Amniotic stem cell (primary cell): ENCODE measurements around the gene FUT6.

Experiments used
- DNase-seq: peaks from one replicate; lab custom pipeline; 2025; lab: John Stamatoyannopoulos, UW

FUT6 gene

GRCh38 chr19:5827891-5828660 is 11.4 kb downstream of the FUT6 start:
- no peak for DNase-seq

- DNase-seq, result no peak
Observed at GRCh38 chr19:5827342-5827890, 12.1 kb downstream of the FUT6 start.

- no peak for DNase-seq
Observed at GRCh38 chr19:5826531-5827341, 12.8 kb downstream of the FUT6 start.

GRCh38 chr19:5825178-5825577 is 14.3 kb downstream of the FUT6 start:
- no peak for DNase-seq

GRCh38 chr19:5824751-5825150 is 14.8 kb downstream of the FUT6 start:
- no peak for DNase-seq

GRCh38 chr19:5823579-5824281 is 15.8 kb downstream of the FUT6 start:
- no peak for DNase-seq

- DNase-seq, result no peak
Observed at GRCh38 chr19:5822181-5822844, 17.2 kb downstream of the FUT6 start.

- no peak for DNase-seq
Observed at GRCh38 chr19:5821521-5822180, 17.9 kb downstream of the FUT6 start.

GRCh38 chr19:5820785-5821184 is 18.7 kb downstream of the FUT6 start:
- no peak for DNase-seq

GRCh38 chr19:5818594-5818993 is 20.9 kb downstream of the FUT6 start:
- no peak for DNase-seq

GRCh38 chr19:5817218-5817617 is 22.3 kb downstream of the FUT6 start:
- no peak for DNase-seq

- no peak for DNase-seq
Observed at GRCh38 chr19:5814852-5815246, 24.7 kb downstream of the FUT6 start.

GRCh38 chr19:5814123-5814851 is 25.2 kb downstream of the FUT6 start:
- no peak for DNase-seq

- no peak for DNase-seq
Observed at GRCh38 chr19:5811117-5811516, 28.4 kb downstream of the FUT6 start.

GRCh38 chr19:5809469-5809868 is 30.0 kb downstream of the FUT6 start:
- no peak for DNase-seq

- DNase-seq, result no peak
Observed at GRCh38 chr19:5809053-5809452, 30.4 kb downstream of the FUT6 start.

- no peak for DNase-seq
Observed at GRCh38 chr19:5808120-5808816, 31.2 kb downstream of the FUT6 start.

GRCh38 chr19:5806905-5807304 is 32.6 kb downstream of the FUT6 start:
- DNase-seq, result no peak

GRCh38 chr19:5806133-5806489 is 33.4 kb downstream of the FUT6 start:
- no peak for DNase-seq

GRCh38 chr19:5805462-5806132 is 33.9 kb downstream of the FUT6 start:
- DNase-seq, result no peak
